ENCODE results near the gene PRMT5.
A peak's percentile ranks its signal among the peaks of the same experiment; 100 is the strongest.
"Not testable (repeated sequence)": the region's sequence is repeated elsewhere in the genome, so short reads cannot be mapped to it uniquely, and the experiment has no call there.

Gene PRMT5

GRCh38 chr14:22932146-22932545, 3.0 kb upstream of the PRMT5 start:
- DNase-seq (ENCODE audit: low read depth): no peak

GRCh38 chr14:22929961-22930364, 787 bp upstream of the PRMT5 start:
- DNase-seq (ENCODE audit: low read depth): peak; percentile 57

- DNase-seq (ENCODE audit: low read depth): no peak
These were observed 706 bp downstream of the PRMT5 start for GRCh38 chr14:22928237-22929103.

- no peak for DNase-seq (ENCODE audit: low read depth)
These were observed 2.9 kb downstream of the PRMT5 start for GRCh38 chr14:22926316-22926715.

GRCh38 chr14:22925513-22925912, 3.7 kb downstream of the PRMT5 start:
- no peak for DNase-seq (ENCODE audit: low read depth)

GRCh38 chr14:22923746-22924145, 5.4 kb downstream of the PRMT5 start:
- DNase-seq (ENCODE audit: low read depth): no peak

- no peak for DNase-seq (ENCODE audit: low read depth)
These were observed 6.9 kb downstream of the PRMT5 start for GRCh38 chr14:22922294-22922693.

- DNase-seq (ENCODE audit: low read depth): no peak
These were observed 8.5 kb downstream of the PRMT5 start for GRCh38 chr14:22920697-22921096.

GRCh38 chr14:22919601-22919921, 9.6 kb downstream of the PRMT5 start:
- no peak for DNase-seq (ENCODE audit: low read depth)

- DNase-seq (ENCODE audit: low read depth): peak; percentile 99
These were observed 10.2 kb downstream of the PRMT5 start, which contains the start of gene RBM23 for GRCh38 chr14:22918804-22919600. RBM23 (minus strand) TSS chr14:22919149.

GRCh38 chr14:22915886-22916521, 13.2 kb downstream of the PRMT5 start:
- DNase-seq (ENCODE audit: low read depth): no peak

GRCh38 chr14:22914836-22915235, 14.3 kb downstream of the PRMT5 start:
- DNase-seq (ENCODE audit: low read depth): not testable (repeated sequence)

- DNase-seq (ENCODE audit: low read depth): no peak
These were observed 18.3 kb downstream of the PRMT5 start for GRCh38 chr14:22910916-22911315.

GRCh38 chr14:22908601-22909000, 20.6 kb downstream of the PRMT5 start:
- no peak for DNase-seq (ENCODE audit: low read depth)

- no peak for DNase-seq (ENCODE audit: low read depth)
These were observed 21.7 kb downstream of the PRMT5 start for GRCh38 chr14:22907429-22907828.

GRCh38 chr14:22906073-22906472, 23.1 kb downstream of the PRMT5 start:
- DNase-seq (ENCODE audit: low read depth): no peak

- DNase-seq (ENCODE audit: low read depth): no peak
These were observed 23.5 kb downstream of the PRMT5 start for GRCh38 chr14:22905627-22906026.

GRCh38 chr14:22903742-22904087, 25.5 kb downstream of the PRMT5 start:
- DNase-seq (ENCODE audit: low read depth): no peak

GRCh38 chr14:22901799-22902198, 27.4 kb downstream of the PRMT5 start:
- DNase-seq (ENCODE audit: low read depth): no peak

GRCh38 chr14:22900081-22900799, 28.9 kb downstream of the PRMT5 start:
- DNase-seq (ENCODE audit: low read depth): peak; percentile 54

GRCh38 chr14:22898302-22899090, 30.7 kb downstream of the PRMT5 start:
- peak; percentile 31 for DNase-seq (ENCODE audit: low read depth)

Data from HS-27A (cell line).